GM19324 (cell line): ENCODE data around the gene SRC.

Experiments
- ATAC-seq: cut with Tn5 transposase; IDR thresholded peaks from one replicate; pipeline ENCODE4 v1.9.1; 2021; ENCODE audit warnings: mild to moderate bottlenecking, moderate library complexity; ENCODE audit not compliant: unreplicated experiment, low FRiP score

The SRC gene

DNA sequence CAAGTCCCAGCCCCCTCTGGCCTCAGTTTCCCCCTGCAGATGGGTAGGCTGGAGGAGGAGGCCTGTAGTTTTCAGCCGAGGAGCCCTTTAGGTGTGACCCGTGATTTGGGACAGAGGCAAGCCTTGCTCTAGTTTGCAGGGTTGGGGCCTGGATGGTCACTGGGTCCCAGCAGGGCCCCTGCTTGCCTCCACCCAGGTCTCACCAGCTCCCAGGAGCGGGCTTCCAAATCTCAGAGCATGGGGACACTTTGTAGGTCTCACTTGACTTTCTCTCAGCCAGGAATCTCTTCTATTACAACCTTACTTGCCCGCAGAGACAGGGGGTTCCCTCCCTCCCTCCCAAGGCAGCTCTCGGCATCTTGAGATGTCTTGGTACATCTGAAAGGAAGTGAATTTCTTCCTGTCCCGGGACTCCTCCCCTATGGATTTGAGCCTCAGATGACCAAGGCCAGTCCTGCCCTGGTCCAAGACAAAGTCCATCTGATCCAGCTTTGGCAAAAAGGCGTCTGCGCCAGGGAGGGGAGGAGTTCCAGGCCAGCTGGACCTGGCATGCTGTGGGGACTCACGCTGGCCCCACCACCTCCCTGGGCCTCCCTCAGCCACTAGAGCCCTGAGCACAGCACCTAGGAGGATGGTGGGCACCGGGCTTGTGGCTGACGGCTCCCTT, 47.4 kb downstream of the SRC start:
- ATAC-seq = no peak

DNA sequence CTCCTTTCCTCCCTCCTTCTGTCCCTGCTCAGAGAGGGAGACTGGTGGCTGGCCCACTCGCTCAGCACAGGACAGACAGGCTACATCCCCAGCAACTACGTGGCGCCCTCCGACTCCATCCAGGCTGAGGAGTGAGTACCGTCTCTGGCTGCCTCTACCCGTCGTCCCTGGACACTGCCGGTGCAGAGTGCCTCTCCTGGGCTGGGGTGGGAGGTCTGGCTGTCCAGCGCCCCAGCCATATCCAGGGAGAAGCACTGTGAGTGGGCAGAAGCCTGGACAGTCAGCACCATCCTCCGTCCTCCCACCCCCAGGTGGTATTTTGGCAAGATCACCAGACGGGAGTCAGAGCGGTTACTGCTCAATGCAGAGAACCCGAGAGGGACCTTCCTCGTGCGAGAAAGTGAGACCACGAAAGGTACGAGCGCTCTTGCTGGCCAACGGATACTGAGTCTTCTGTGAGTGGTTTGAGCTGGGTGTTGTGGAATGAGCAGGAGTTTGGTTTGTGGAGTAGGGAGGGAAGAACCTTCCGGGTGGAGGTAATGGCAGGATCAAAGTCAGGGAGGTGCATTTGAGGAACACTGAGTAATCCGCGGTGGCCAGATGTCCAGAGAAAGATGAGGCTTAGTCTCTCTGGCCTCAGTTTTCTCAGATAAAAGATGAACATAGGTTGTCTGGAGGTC, 48.1 kb downstream of the SRC start:
- no peak for ATAC-seq

DNA sequence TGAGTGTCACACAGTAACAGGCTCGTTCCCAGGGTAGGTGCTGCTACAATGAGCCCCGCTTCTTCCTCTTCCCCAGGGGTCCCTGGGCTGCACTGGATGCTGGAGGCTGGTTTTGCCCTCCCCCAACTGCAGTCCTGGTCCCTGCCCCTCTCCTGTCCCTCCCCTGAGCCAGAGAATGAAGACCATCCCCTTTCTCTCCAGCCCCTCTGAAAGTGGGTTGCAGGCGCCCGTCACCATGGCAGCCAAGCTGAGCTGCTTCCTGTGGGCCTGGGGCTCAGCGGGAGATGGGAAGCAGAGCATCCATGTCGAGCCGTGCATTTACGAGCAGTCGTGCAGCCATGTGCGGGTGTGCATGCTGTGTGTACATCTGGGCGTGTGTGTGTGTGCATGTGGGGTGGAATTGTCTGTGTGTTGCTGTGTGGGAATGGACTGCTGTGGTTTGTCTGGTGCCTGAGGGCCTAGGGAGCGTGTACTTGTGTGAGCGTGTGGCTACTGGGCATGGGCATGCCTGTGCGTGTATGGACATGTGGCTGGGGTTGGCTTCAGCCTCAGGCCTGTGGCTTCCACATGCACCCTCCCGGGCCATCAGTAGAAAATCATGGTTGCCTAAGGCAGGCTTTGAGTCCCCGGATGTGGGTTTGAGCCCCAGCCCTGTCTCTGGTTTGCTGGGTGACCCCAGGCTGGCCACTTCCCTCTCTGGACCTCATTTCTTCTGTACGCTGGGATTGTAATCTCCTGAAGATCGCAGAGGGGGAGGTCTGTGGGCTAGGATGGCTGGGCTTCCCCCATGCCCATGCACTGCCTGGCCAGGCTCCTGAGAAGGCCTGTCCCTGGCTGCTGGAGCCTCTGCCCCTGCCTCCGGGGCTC, 48.8 kb downstream of the SRC start:
- ATAC-seq = no peak

DNA sequence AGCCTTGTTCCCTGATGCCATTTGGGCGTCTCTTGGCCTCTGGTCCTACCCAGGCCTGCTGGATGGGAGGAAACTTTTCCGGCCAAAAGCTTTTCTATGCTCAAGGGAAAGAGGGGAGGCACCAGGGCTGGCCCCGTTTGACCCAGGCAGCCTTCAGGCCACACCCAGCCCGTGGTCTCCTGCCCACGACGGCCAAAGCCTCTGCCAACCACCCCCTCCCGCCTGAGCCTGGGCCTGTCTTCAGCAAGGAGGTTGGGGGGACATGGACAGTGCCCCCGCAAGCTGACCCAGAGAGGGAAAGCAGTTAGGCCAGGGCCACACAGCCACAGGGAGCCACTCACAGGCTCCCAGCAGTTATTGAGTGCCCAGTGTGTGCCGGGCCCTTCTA, 49.5 kb downstream of the SRC start:
- no peak for ATAC-seq

DNA sequence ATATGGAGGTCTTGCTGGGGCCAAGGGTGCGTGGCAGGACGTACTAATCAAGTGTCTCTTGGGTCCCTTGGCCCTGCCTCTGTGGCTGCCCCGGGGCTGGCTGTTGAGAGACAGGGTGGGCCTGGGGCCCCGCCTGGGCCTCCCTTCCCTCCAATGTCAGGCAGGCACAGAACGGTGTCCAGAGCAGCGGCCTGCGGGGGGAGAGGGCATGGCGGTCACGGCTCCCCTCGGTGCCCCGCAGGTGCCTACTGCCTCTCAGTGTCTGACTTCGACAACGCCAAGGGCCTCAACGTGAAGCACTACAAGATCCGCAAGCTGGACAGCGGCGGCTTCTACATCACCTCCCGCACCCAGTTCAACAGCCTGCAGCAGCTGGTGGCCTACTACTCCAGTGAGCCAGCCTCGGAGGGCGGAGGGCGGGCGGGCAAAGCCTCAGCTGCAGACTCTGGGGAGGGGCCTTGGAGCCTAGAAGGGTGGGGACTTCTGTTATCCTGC, 50.0 kb downstream of the SRC start:
- ATAC-seq = no peak

DNA sequence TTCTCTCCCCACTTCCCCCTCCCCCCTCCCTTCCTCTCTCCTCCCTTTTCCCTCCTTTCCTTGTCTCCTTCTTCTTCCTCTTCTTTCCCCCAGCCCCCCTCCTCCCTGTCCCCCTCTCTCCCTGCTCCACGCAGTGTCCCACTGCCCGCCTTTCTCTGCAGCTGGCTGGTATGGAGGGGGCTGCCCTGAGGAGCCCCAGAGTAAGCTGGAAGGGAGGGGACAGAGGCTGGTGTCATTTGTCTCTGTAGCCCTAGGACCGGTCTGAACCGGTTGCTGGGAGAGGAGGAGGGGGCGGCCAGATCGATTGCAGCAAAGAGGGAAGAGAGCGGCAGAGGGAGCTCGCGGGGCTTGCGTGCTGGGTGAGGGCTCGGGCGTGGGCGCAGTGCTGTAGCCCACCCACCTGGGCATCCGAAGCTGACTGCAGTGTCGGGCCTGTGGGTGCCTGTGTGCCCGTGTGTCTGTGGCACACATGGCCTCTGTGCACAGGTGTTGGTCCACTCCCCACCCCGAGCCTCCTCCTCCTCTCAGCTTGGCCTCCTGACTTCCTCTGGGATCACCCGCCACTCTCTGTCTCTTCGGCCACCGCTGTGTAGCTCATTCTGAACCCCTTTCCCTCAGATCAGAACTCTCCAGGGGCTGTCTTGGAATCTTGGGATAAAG, 50.6 kb downstream of the SRC start:
- ATAC-seq = no peak

DNA sequence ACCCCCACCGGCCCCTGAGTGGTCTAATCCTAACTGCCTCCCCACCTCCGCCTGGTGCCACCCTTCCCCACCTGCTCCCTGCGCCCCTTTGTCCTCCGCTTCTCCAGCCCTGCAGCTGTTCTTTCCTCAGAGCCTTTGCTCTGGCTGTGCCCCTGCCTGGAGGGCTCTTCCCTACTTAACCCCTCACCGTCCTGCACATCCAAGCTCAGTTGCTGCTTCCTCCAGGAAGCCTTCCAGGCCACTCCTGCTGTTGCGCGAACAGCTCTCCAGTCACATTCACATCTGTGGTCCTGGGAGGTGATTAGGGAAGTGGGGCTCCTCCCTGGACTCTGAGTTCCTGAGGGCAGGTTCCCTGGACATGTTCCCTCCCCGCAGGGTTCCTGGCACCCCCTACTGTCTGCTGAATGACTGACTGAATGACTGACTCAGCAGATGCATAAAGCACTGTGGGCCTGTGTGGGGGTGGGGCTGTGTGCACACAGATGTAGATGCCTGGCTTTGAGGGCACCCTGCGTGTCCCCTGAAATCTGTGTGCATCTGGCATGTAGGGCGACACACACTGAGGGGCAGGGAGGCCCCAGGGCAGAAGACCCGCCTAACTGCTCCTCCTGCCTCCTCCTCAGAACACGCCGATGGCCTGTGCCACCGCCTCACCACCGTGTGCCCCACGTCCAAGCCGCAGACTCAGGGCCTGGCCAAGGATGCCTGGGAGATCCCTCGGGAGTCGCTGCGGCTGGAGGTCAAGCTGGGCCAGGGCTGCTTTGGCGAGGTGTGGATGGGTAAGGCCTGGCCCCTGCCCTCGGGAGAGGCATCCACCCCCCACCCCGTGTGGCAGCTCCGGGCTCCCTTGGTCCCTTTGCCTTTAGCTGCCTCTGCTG, 51.4 kb downstream of the SRC start:
- ATAC-seq = no peak

DNA sequence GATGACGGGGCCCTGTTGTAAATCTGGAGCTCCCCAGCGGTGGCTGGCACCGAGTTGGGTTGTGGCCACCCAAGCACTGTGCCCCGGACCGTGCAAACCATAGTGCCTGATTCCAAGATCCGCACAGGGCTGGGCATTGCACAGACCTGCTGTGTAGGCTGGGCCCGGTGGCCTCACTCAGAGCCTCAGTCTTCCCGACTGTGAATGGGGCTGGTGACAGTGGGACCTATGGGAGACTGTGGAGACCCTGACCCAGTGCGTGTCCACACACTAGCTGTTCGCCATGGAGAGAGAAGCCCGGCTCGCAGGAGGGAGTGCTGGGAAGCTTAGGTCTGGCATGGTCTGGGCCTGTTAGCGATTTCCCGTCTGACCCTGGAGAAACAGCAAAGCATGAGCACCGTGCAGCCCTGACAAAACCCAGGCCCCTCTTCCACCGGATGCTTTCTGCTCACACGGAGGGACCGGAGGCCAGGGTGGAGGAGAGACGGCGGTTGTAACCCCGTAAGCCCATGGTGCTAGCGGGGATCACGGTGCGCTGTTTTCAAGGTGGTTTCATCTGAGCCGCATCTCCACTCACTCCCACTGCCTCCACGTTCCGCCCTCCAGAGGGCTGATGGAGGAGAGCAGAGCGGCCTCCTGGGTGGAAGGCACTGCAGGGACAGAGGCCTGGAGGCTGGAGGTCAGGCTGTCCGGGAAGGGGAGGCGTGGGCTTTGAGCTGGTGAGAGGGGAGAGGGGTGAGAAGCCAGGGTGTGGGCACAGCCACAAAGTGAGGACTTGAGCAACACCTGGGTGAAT, 52.2 kb downstream of the SRC start:
- no peak for ATAC-seq

DNA sequence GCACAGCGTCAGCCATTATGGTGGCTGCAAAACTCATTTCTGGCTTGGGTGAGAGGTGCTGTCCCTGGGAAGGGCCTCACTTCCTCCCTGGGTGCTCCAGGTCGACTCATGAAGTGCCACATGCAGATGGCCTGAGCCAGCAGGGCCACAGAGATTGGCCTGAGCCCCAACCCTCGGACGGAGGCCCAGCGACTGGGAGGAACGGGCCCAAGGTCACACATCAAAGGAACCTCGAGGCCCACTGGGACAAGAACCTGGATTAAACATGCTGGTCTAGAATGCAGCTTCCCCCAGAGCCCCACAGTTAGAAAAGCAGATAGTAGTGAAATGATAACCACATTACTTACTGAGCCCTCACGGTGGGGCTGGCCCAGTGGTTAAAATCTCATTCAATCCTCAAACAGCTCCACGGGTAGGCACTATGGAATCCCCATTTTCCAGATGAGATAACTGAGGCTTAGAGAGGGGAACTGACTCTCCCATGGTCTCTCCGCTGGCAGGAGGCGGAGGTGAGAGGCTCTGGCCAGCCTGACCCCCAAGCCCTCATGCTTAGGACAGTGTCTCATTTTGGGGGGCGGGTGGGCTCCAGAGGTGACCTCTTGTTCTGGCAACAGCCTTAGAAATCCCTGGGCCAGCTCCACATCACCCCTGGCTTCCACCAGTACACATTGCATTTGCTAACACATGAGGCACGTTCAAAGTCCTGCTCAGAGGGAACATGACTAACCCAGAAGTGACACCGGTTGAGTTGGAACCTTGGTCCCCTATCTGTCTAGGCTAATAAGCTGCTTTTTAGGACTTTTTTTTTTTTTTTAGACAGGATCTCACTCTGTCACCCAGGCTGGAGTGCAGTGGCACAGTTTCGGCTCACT, 53.0 kb downstream of the SRC start:
- no peak for ATAC-seq

DNA sequence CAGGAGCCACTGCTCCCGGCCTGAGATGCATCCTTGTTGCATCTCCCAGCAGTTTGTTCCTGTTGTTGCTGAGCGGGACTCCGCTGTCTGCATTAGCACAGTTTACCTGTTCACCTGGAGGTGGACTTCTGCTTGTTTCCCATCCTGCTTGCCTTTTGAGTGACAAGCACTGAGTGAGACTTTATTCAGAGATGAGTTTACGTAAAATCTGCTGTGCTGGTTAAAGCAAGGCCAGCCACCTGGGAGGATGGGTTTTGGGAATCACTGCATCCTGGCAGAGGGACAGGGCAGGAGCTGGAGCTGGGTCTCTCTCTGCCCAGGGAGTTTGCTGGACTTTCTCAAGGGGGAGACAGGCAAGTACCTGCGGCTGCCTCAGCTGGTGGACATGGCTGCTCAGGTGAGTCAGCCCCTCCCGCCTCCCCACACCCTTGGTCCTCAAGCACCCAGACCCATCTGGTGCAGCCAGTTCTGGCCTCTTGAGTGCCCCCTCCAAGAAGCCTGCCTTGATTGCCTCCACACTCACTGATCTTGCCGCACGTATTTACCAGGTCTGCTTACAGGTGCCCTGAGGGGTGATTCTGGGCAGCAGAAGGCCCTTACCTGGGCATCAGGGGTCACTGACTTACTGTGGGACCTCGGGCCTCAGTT, 55.5 kb downstream of the SRC start:
- ATAC-seq = no peak

DNA sequence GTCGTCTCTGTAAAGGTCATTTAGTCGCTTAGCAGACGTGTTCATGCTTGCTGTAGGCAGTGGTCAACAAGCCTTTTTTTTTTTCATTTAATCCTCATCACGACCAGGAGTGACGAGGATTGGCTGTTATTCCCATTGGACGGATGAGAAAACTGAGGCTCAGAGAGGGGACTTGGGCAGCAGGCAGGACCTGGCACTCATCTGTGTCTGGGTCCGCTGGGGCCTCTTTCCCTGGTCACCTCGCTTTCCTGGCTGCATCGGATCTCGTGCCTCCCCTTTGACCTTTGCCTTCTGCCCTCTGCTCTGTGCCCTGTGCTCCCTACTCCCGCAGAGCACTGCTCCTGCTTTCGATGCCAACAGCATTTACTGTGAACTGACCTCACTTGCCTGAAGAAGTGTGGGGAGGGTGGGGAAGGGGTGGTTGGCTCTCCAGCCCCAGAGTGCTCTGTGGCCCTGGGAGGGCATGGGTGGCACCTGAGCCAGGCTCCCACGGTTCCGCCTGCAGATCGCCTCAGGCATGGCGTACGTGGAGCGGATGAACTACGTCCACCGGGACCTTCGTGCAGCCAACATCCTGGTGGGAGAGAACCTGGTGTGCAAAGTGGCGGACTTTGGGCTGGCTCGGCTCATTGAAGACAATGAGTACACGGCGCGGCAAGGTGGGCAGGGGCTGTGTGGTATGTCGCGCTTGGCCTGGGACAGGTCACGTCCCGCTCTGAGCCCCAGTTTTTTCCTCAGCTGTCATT, 56.2 kb downstream of the SRC start:
- ATAC-seq = no peak

DNA sequence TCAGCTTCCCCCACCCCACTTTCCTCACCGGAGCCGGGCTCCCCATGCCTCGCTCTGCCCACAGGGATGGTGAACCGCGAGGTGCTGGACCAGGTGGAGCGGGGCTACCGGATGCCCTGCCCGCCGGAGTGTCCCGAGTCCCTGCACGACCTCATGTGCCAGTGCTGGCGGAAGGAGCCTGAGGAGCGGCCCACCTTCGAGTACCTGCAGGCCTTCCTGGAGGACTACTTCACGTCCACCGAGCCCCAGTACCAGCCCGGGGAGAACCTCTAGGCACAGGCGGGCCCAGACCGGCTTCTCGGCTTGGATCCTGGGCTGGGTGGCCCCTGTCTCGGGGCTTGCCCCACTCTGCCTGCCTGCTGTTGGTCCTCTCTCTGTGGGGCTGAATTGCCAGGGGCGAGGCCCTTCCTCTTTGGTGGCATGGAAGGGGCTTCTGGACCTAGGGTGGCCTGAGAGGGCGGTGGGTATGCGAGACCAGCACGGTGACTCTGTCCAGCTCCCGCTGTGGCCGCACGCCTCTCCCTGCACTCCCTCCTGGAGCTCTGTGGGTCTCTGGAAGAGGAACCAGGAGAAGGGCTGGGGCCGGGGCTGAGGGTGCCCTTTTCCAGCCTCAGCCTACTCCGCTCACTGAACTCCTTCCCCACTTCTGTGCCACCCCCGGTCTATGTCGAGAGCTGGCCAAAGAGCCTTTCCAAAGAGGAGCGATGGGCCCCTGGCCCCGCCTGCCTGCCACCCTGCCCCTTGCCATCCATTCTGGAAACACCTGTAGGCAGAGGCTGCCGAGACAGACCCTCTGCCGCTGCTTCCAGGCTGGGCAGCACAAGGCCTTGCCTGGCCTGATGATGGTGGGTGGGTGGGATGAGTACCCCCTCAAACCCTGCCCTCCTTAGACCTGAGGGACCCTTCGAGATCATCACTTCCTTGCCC, 57.4 kb downstream of the SRC start:
- ATAC-seq = no peak

DNA sequence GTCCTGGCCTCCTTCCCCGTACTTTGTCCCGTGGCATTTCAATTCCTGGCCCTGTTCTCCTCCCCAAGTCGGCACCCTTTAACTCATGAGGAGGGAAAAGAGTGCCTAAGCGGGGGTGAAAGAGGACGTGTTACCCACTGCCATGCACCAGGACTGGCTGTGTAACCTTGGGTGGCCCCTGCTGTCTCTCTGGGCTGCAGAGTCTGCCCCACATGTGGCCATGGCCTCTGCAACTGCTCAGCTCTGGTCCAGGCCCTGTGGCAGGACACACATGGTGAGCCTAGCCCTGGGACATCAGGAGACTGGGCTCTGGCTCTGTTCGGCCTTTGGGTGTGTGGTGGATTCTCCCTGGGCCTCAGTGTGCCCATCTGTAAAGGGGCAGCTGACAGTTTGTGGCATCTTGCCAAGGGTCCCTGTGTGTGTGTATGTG, 58.5 kb downstream of the SRC start:
- no peak for ATAC-seq

DNA sequence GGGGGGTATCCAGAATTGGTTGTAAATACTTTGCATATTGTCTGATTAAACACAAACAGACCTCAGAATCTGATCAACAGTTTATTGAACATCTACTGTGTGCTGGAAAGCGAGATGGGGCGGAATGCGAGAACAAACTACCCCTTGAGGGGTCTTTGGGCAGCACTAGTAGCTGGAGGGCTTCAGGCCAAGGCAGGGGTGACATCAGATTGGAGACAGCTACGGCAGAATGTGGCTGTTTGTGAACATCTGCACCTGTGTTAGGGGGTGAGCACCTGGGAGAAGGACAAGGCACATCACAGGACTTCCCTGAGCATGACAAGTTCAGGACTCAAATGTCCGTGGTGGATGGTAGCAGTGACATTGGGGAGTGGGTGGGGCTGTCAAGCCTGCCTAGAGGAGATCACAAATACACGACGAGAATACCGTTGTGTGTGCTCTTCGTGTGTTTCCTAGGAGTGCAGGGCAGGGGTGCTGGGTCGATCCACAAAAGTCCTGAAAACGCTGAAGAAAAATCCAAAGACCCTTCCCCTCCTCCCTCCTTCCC, 59.5 kb downstream of the SRC start:
- ATAC-seq = no peak
